Brain microvascular endothelial cell (primary cell): Measurements from ENCODE around the gene WDR11.

ENCODE experiments used
- DNase-seq: peaks from one replicate; pipeline ENCODE4 v3.0.0-alpha.2; 2020
- H3K27ac ChIP-seq: fragments of 250-450 bp; sonication (Bioruptor Pico); 2 replicates; pipeline ENCODE4 v1.5.1; 2020; ENCODE audit warnings: mild to moderate bottlenecking, moderate library complexity
- H3K27me3 ChIP-seq: fragments of 250-450 bp; sonication (Bioruptor Pico); replicated peaks from 2 replicates; pipeline ENCODE4 v1.5.1; 2020; ENCODE audit warnings: mild to moderate bottlenecking
- H3K36me3 ChIP-seq: fragments of 250-450 bp; sonication (Bioruptor Pico); replicated peaks from 2 replicates; pipeline ENCODE4 v1.5.1; 2020; ENCODE audit warnings: mild to moderate bottlenecking
- H3K4me3 ChIP-seq: 2 replicates; pipeline ENCODE4 v1.5.1; 2011; ENCODE audit warnings: low read depth, mild to moderate bottlenecking, control low read depth, low read length, moderate library complexity
- CTCF ChIP-seq: IDR thresholded peaks from 2 replicates; pipeline ENCODE4 v1.5.1; 2011; ENCODE audit warnings: low read depth, mild to moderate bottlenecking, moderate library complexity, low read length, control low read depth, inconsistent platforms; ENCODE audit errors: missing control alignments
- in situ Hi-C: cut with HindIII; loops from 2 replicates; pipeline ENCODE4 v1.10.0; 2017; ENCODE audit warnings: low sequenced_read_pairs, low pct_ligation_motif_present

WDR11 gene

DNA sequence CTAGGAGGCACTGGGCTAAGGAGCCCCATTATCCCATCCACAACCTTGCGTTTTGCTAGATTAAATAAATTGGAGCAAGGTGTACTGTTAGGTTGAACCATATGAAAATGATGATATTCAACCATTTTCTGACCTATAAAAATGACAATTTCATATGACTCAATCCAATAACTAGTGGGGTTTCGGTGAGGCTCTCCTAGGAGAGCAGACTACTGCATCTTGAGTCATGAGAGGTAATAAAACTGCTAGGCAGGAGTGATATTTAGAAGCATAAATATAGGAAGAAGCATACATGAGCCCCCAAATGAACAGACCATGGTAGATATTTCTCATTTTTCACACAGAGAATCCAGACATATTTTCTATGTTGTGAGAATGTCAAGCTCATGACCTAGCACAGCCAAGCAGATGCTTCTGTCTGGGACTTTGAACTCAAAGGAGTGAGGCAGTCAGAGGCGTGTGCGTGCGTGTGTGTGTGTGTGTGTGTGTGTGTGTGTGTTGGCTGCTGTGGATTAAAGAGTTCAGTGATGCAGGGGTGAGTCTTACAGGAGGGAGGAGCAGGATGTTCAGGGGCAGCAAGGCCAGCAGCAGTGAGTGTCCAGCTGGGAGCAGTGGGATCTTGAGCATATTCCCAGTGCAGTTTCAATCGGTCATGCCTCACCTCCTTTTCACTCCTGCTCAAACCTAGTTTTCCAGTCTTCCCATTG is 17.8 kb upstream of the WDR11 start:
- H3K36me3 ChIP-seq: no peaks in the 10 kb centered on the region
- TF ChIP-seq CTCF: no peak
- H3K27ac ChIP-seq: no peak overlapping the region
- DNase-seq: peak; percentile 5
- no peak overlapping the region for H3K4me3 ChIP-seq
- in situ Hi-C loops: no loop called here
- H3K27me3 ChIP-seq: no peaks in the 10 kb centered on the region

GRCh38 chr10:120835603-120836002 is 15.6 kb upstream of the WDR11 start:
- Histone ChIP-seq H3K27me3 (no peaks in the 10 kb centered on the region), H3K4me3 (no peak overlapping the region), H3K36me3 (no peaks in the 10 kb centered on the region), H3K27ac (no peak overlapping the region)
- in situ Hi-C loops: no loop called here
- TF ChIP-seq CTCF: no peak
- DNase-seq: no peak

DNA sequence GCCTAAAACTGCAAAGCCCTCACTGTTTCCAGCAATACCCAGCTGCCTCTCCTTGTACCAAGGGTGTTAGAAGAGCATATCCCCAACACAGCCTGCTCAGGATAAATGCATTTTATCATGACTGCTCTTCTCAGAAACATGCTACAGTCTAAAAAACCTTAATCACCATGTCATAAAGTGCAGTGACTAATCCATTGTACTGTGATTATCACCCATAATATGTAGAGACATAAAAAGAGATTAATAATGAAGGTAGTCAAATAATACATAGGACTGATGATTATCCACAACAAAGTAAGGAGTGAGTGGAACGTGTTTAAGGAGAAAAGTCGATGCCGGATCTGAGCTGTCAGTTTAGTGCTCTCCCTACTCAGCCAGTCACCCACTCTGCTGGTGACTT is 12.2 kb upstream of the WDR11 start:
- in situ Hi-C loops: no loop called here
- Histone ChIP-seq H3K4me3 (no peak overlapping the region), H3K36me3 (no peaks in the 10 kb centered on the region), H3K27me3 (no peaks in the 10 kb centered on the region), H3K27ac (no peak overlapping the region)
- no peak for DNase-seq
- TF ChIP-seq CTCF: no peak

GRCh38 chr10:120841522-120842189 is 9.5 kb upstream of the WDR11 start:
- in situ Hi-C loops: no loop called here

DNA sequence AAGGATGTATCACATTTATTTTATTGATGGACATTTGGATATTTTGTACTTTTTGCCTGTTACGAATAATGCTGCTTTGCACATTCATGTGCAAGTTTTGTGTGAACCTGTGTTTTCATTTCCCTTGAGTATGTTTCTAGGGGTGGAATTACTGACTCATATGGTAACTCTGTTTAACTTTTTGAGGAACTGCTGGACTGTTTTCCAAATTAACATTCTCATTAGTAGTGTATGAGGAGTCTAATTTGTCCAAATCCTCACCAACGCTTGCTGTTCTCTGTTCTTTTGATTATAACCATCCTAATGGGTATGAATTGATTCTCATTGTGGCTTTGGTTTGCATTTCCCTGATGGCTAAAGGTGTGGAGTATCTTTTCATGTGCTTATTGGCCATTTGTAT is 3.2 kb downstream of the WDR11 start:
- TF ChIP-seq CTCF: no peak
- DNase-seq: no peak
- Histone ChIP-seq H3K36me3 (peaks cover 4% of the 10 kb centered on the region), H3K4me3 (no peak overlapping the region), H3K27me3 (no peaks in the 10 kb centered on the region), H3K27ac (no peak overlapping the region)
- in situ Hi-C loops: no loop called here

More at GRCh38 chr10:120841522-120842189, 9.5 kb upstream of the WDR11 start:
- DNase-seq: no peak
- H3K27ac ChIP-seq: no peak overlapping the region
- H3K36me3 ChIP-seq: no peaks in the 10 kb centered on the region
- no peaks in the 10 kb centered on the region for H3K27me3 ChIP-seq
- no peak for TF ChIP-seq CTCF
- H3K4me3 ChIP-seq: no peak overlapping the region
